NCI-H82 treated with DMSO at 0.1 percent for 48 hours (cell line): ENCODE results near the gene GLYATL1B.

ENCODE experiments used
- DNase-seq: peaks from one replicate; lab custom pipeline; 2025; ENCODE audit not compliant: unreplicated experiment; lab: John Stamatoyannopoulos, UW

Gene GLYATL1B

GRCh38 chr11:59144096-59144495 is 58.0 kb downstream of the GLYATL1B start:
- DNase-seq = no peak
